ENCODE measurements around the gene CACNA1F.

DNA sequence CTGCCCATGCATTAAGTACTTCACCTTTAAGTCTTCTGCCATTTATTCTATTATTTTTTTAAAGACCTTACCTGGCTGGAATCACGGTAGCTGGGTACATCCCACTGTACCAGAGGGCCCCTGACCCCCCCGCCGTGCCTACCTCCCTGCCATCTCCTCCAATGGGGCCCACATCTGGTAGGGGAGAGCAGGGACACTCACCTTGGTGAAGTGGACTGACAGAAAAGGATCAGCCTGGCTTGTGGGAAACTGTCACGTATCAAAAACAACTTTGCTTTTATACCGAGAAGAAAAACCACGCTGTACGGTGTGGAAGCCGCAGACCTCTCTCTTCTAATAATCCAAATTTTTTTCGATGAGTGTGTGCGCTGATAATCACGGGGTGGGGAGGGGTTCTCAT is 31.3 kb upstream of the CACNA1F start, which contains the start of gene FOXP3:
- TF ChIP-seq SMAD3 (CRISPR knock-in tag; conservative IDR thresholded peaks at IDR 0.05), result no peak
- no peak for TF ChIP-seq CEBPB (tag; IDR thresholded peaks at IDR 0.05)
- TF ChIP-seq SMC3 (conservative IDR thresholded peaks at IDR 0.05; ENCODE audit: insufficient read depth, low read depth, low read length), result no peak
- no peak for TF ChIP-seq SIN3A (IDR thresholded peaks at IDR 0.05; ENCODE audit: borderline replicate concordance in 2 of 2, control insufficient read depth in 1 of 2, low read depth in 2 of 2, low read length in 2 of 2)
- TF ChIP-seq, protein P1, sequence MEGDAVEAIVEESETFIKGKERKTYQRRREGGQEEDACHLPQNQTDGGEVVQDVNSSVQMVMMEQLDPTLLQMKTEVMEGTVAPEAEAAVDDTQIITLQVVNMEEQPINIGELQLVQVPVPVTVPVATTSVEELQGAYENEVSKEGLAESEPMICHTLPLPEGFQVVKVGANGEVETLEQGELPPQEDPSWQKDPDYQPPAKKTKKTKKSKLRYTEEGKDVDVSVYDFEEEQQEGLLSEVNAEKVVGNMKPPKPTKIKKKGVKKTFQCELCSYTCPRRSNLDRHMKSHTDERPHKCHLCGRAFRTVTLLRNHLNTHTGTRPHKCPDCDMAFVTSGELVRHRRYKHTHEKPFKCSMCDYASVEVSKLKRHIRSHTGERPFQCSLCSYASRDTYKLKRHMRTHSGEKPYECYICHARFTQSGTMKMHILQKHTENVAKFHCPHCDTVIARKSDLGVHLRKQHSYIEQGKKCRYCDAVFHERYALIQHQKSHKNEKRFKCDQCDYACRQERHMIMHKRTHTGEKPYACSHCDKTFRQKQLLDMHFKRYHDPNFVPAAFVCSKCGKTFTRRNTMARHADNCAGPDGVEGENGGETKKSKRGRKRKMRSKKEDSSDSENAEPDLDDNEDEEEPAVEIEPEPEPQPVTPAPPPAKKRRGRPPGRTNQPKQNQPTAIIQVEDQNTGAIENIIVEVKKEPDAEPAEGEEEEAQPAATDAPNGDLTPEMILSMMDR (IDR thresholded peaks at IDR 0.05 in 2 of 3, conservative IDR thresholded peaks at IDR 0.05 in 1 of 3; ENCODE audit: insufficient read depth in 2 of 3, low read depth in 1 of 3, low read length in 3 of 3), result no peak
- TF ChIP-seq EP300 (IDR thresholded peaks at IDR 0.05; ENCODE audit: low read length), result no peak
- TF ChIP-seq ADNP (tag; IDR thresholded peaks at IDR 0.05), result no peak
- no peak for TF ChIP-seq POLR2AphosphoS2 (IDR thresholded peaks at IDR 0.05; ENCODE audit: low read length)
